GM18498 (cell line): ENCODE data around the gene ASAP2.
"Not testable (repeated sequence)": the region's sequence is repeated elsewhere in the genome, so short reads cannot be mapped to it uniquely, and the experiment has no call there.

ENCODE experiments used
- ATAC-seq: cut with Tn5 transposase; IDR thresholded peaks from one replicate; pipeline ENCODE4 v1.9.1; 2021; ENCODE audit warnings: mild to moderate bottlenecking, moderate library complexity; ENCODE audit not compliant: unreplicated experiment

ASAP2 gene

GRCh38 chr2:9250091-9250490 is 43.5 kb downstream of the ASAP2 start:
- no peak for ATAC-seq

GRCh38 chr2:9250498-9251153 is 44.0 kb downstream of the ASAP2 start:
- no peak for ATAC-seq

GRCh38 chr2:9251154-9252001 is 44.8 kb downstream of the ASAP2 start:
- no peak for ATAC-seq

- no peak for ATAC-seq
These were observed 45.4 kb downstream of the ASAP2 start for GRCh38 chr2:9252002-9252357.

GRCh38 chr2:9255416-9255815 is 48.8 kb downstream of the ASAP2 start:
- no peak for ATAC-seq

- ATAC-seq: no peak
These were observed 49.5 kb downstream of the ASAP2 start for GRCh38 chr2:9256147-9256546.

- no peak for ATAC-seq
These were observed 50.0 kb downstream of the ASAP2 start for GRCh38 chr2:9256570-9257043.

GRCh38 chr2:9258501-9258900 is 51.9 kb downstream of the ASAP2 start:
- no peak for ATAC-seq

GRCh38 chr2:9258953-9259399 is 52.4 kb downstream of the ASAP2 start:
- ATAC-seq: no peak

GRCh38 chr2:9260464-9260918 is 53.9 kb downstream of the ASAP2 start:
- ATAC-seq: no peak

GRCh38 chr2:9261231-9261883 is 54.7 kb downstream of the ASAP2 start:
- ATAC-seq: no peak

GRCh38 chr2:9262671-9263171 is 56.1 kb downstream of the ASAP2 start:
- no peak for ATAC-seq

GRCh38 chr2:9263428-9263827 is 56.8 kb downstream of the ASAP2 start:
- ATAC-seq: no peak

GRCh38 chr2:9264301-9264700 is 57.7 kb downstream of the ASAP2 start:
- no peak for ATAC-seq

- no peak for ATAC-seq
These were observed 60.1 kb downstream of the ASAP2 start for GRCh38 chr2:9266711-9267110.

- ATAC-seq: not testable (repeated sequence)
These were observed 60.7 kb downstream of the ASAP2 start for GRCh38 chr2:9267286-9267685.

- no peak for ATAC-seq
These were observed 61.9 kb downstream of the ASAP2 start for GRCh38 chr2:9268301-9269080.

GRCh38 chr2:9269295-9269694 is 62.7 kb downstream of the ASAP2 start:
- ATAC-seq: no peak

- ATAC-seq: no peak
These were observed 63.2 kb downstream of the ASAP2 start for GRCh38 chr2:9269695-9270360.

- no peak for ATAC-seq
These were observed 64.5 kb downstream of the ASAP2 start for GRCh38 chr2:9271091-9271490.
